Measurements from ENCODE around the gene NID2. TPM values are rescaled to one million over a fixed set of nuclear protein-coding genes. Genes with fewer than 3 reads are reported as not detected.

Gene NID2
- total RNA-seq, 1 experiment from 2014 or later, result 6.6 TPM

DNA sequence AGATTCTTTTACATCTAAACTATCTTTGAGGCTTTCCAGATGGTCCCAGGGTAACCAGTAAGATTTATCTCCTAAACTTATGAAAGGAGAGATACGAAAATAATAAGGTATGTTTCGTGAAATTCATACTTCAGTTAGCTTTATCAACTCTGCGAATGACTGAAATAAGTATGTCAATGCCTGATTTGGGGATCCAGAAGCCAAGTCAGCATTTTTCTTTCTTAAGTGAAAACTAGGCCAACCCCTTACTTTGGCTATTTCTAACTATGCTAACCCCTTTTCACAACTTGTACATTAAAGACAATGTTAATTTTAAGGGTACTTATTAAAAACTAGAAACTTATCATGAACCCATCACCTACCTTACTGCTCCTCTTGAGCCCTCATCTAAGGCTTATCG lies 26.9 kb upstream of the NID2 start:
- Histone ChIP-seq H3K79me1 (ENCODE audit: insufficient read depth, low read depth, low read length, poor library complexity, severe bottlenecking) (no peaks in the 10 kb centered on the region), H3T11ph (ENCODE audit: low read length) (no peak overlapping the region), H3K27me3 (ENCODE audit: insufficient read depth, low read length) (no peaks in the 10 kb centered on the region), H3K23me2 (ENCODE audit: insufficient read length, low read depth, low read length, poor library complexity, severe bottlenecking) (no peaks in the 10 kb centered on the region), H3K9ac (ENCODE audit: extremely low read depth, insufficient read length, low read length) (no peak overlapping the region), H2BK120ac (ENCODE audit: low read depth, low read length, poor library complexity, severe bottlenecking) (no peak overlapping the region), H2AK5ac (ENCODE audit: insufficient read length, low read length) (no peak overlapping the region), H3K4me2 (ENCODE audit: insufficient read depth, insufficient read length, low read length) (no peak overlapping the region), H2BK12ac (ENCODE audit: insufficient read length, low read depth, low read length) (no peak overlapping the region), H4K91ac (ENCODE audit: insufficient read length, low read depth, low read length) (no peak overlapping the region), H2BK5ac (ENCODE audit: insufficient read length, low read length) (no peak overlapping the region), H3K4me1 (ENCODE audit: insufficient read depth, low read length) (no peaks in the 10 kb centered on the region), H3K56ac (ENCODE audit: insufficient read length, low read depth, low read length) (no peak overlapping the region), H2AFZ (ENCODE audit: low read length) (no peak overlapping the region), H4K20me1 (ENCODE audit: control insufficient read depth, insufficient read depth, insufficient read length) (no peaks in the 10 kb centered on the region), H3K23ac (ENCODE audit: insufficient read length, low read depth, low read length) (no peak overlapping the region), H3K9me3 (ENCODE audit: control insufficient read depth, low read depth, low read length) (no peaks in the 10 kb centered on the region), H3K18ac (ENCODE audit: insufficient read length, low read depth, low read length) (no peak overlapping the region), H2BK15ac (ENCODE audit: low read depth, low read length) (no peak overlapping the region), H3K4ac (ENCODE audit: low read depth, low read length) (no peak overlapping the region), H2BK20ac (ENCODE audit: low read depth, low read length, poor library complexity, severe bottlenecking) (no peak overlapping the region), H3K14ac (ENCODE audit: insufficient read depth, low read length) (no peak overlapping the region), H4K8ac (replicated peaks; ENCODE audit: insufficient read length, low read depth, low read length) (no peak overlapping the region), H3K79me2 (ENCODE audit: insufficient read depth, low read length) (no peaks in the 10 kb centered on the region), H4K5ac (ENCODE audit: insufficient read length, low read depth, low read length) (no peak overlapping the region), H3K27ac (ENCODE audit: insufficient read length, low read depth, low read length) (no peak overlapping the region)
- Mint-ChIP-seq H3K27ac (no peak overlapping the region), H3K36me3 (ENCODE audit: insufficient read depth in 1 of 3, low read depth in 3 of 3) (no peaks in the 10 kb centered on the region), H3K9me3 (no peaks in the 10 kb centered on the region), H3K4me3 (no peak overlapping the region), H3K27me3 (ENCODE audit: low read depth) (peaks cover 2% of the 10 kb centered on the region; the same call in 1 of the 2 replicates), H3K4me1 (0 out of 4 replicates have a peak, but pooled peaks cover 0 to 3% of the 10 kb centered on the region in 2 experiments)
- no peak for DNase-seq
- WGBS (ENCODE audit: extremely low coverage, insufficient read length, low lambda C conversion rate), result no CpG with 5 or more reads among the region's 4 CpGs
- no peak for TF ChIP-seq CTCF (conservative IDR thresholded peaks at IDR 0.05)

Measured in H9 (cell line).